ENCODE measurements around the gene RELA.

RELA gene

GRCh38 chr11:65645710-65646109, 17.0 kb downstream of the RELA start:
- peaks cover 15% of the 10 kb centered on the region for H3K36me3 ChIP-seq
- no peak for DNase-seq
- no peak overlapping the region for H3K4me3 ChIP-seq (ENCODE audit: low read depth, low read length)
- TF ChIP-seq CTCF (IDR thresholded peaks at IDR 0.05; ENCODE audit: low read depth, low read length) = no peak
- H3K27ac ChIP-seq = no peak overlapping the region
- no peaks in the 10 kb centered on the region for H3K9me3 ChIP-seq (ENCODE audit: severe bottlenecking)
- H3K27me3 ChIP-seq (ENCODE audit: insufficient read depth, low read depth, severe bottlenecking) = no peaks in the 10 kb centered on the region

GRCh38 chr11:65644837-65645236, 17.9 kb downstream of the RELA start:
- H3K4me3 ChIP-seq (ENCODE audit: low read depth, low read length) = no peak overlapping the region

GRCh38 chr11:65643971-65644370, 18.7 kb downstream of the RELA start:
- H3K27me3 ChIP-seq (ENCODE audit: insufficient read depth, low read depth, severe bottlenecking) = no peaks in the 10 kb centered on the region
- H3K4me3 ChIP-seq (ENCODE audit: low read depth, low read length) = no peak overlapping the region
- no peak for TF ChIP-seq CTCF (IDR thresholded peaks at IDR 0.05; ENCODE audit: low read depth, low read length)
- no peak for DNase-seq
- no peak overlapping the region for H3K27ac ChIP-seq
- peaks cover 5% of the 10 kb centered on the region for H3K36me3 ChIP-seq
- no peaks in the 10 kb centered on the region for H3K9me3 ChIP-seq (ENCODE audit: severe bottlenecking)

More at GRCh38 chr11:65644837-65645236, 17.9 kb downstream of the RELA start:
- Histone ChIP-seq H3K27ac (no peak overlapping the region), H3K36me3 (peaks cover 10% of the 10 kb centered on the region), H3K27me3 (ENCODE audit: insufficient read depth, low read depth, severe bottlenecking) (no peaks in the 10 kb centered on the region), H3K9me3 (ENCODE audit: severe bottlenecking) (no peaks in the 10 kb centered on the region)
- TF ChIP-seq CTCF (IDR thresholded peaks at IDR 0.05; ENCODE audit: low read depth, low read length) = no peak
- DNase-seq = no peak

- H3K27ac ChIP-seq = no peak overlapping the region
- H3K9me3 ChIP-seq (ENCODE audit: severe bottlenecking) = no peaks in the 10 kb centered on the region
- TF ChIP-seq CTCF (IDR thresholded peaks at IDR 0.05; ENCODE audit: low read depth, low read length) = no peak
- no peak for DNase-seq
- no peak overlapping the region for H3K4me3 ChIP-seq (ENCODE audit: low read depth, low read length)
- H3K36me3 ChIP-seq = peaks cover 5% of the 10 kb centered on the region
- H3K27me3 ChIP-seq (ENCODE audit: insufficient read depth, low read depth, severe bottlenecking) = no peaks in the 10 kb centered on the region
Measured at GRCh38 chr11:65642014-65642671, 20.6 kb downstream of the RELA start.

GRCh38 chr11:65641297-65642013, 21.3 kb downstream of the RELA start:
- H3K36me3 ChIP-seq = peaks cover 12% of the 10 kb centered on the region
- no peaks in the 10 kb centered on the region for H3K27me3 ChIP-seq (ENCODE audit: insufficient read depth, low read depth, severe bottlenecking)
- TF ChIP-seq CTCF (IDR thresholded peaks at IDR 0.05; ENCODE audit: low read depth, low read length) = no peak
- H3K9me3 ChIP-seq (ENCODE audit: severe bottlenecking) = no peaks in the 10 kb centered on the region
- DNase-seq = peak; percentile 56
- H3K4me3 ChIP-seq (ENCODE audit: low read depth, low read length) = no peak overlapping the region
- no peak overlapping the region for H3K27ac ChIP-seq
